ENCODE data around the gene EPN1.

EPN1 gene

DNA sequence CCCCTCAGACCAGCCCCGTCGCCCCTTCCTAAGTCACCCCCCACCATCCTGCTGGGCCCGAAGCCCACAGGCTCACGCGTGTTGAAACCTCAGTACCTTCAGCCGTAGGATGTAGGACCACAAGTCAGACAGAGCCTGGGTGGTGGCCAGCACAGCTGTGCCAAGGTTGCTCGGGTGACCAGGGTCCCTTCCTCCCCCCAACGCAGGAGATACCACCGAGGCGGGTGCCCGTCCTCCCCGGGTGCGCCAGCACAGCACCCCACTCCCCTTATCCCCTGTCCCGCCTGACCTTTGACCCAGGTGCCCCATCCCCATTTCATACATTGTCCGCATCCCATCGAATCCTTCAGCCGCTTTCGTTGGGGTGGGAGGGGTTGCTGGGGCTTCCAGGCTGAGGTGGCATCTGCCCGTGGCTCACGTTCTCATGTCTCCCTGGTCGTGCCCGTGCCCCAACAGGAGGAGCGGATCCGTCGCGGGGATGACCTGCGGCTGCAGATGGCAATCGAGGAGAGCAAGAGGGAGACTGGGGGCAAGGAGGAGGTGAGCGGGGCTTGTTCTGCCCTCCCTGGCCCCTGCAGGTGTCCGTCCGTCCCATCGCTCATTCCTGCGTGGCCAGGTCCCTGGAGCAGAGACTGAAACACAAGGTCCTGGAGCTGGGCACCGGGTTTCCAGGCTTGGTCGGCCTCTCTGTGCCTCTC is 14.5 kb downstream of the EPN1 start:
- TF ChIP-seq, protein P1, sequence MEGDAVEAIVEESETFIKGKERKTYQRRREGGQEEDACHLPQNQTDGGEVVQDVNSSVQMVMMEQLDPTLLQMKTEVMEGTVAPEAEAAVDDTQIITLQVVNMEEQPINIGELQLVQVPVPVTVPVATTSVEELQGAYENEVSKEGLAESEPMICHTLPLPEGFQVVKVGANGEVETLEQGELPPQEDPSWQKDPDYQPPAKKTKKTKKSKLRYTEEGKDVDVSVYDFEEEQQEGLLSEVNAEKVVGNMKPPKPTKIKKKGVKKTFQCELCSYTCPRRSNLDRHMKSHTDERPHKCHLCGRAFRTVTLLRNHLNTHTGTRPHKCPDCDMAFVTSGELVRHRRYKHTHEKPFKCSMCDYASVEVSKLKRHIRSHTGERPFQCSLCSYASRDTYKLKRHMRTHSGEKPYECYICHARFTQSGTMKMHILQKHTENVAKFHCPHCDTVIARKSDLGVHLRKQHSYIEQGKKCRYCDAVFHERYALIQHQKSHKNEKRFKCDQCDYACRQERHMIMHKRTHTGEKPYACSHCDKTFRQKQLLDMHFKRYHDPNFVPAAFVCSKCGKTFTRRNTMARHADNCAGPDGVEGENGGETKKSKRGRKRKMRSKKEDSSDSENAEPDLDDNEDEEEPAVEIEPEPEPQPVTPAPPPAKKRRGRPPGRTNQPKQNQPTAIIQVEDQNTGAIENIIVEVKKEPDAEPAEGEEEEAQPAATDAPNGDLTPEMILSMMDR (IDR thresholded peaks at IDR 0.05; ENCODE audit: insufficient read depth, low read depth, low read length, missing control alignments) = no peak
- no peak for DNase-seq (ENCODE audit: low read depth)
- no peak overlapping the region for H3K4me3 ChIP-seq (ENCODE audit: low read length)

DNA sequence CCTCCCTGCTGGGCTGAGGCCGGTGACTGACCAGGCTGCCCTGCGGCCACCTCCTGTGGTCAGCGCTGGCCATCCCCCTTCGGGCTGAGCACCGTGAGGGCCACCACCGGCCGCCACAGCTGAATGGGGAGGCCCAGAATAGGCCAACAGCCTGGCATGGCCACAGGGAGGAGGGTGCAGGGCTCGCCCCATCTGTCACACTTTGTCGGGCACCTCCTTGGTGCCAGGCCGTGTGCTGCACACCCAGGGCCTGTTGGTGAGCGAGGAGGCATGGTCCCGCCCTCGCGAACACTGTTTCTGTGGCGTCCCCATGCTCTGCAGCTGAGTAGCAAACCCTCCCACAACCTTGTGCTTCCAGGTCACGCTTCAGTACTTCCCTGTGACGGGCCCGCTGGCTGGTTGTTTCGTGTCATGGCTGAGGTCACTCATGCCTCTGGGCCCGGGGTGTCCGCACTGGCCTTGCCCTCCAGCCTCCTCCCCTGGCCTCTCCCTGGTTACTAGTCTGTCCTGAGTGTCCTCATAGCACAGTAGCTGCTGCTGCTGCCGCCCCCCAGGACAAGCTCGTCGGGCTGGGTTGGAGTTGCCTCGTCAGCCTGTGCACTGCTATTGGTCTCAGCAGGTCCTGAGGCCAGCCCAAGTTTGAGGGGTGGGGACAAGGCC is 15.2 kb downstream of the EPN1 start:
- TF ChIP-seq, protein P1 (IDR thresholded peaks at IDR 0.05; ENCODE audit: insufficient read depth, low read depth, low read length, missing control alignments) = no peak
- DNase-seq (ENCODE audit: low read depth) = no peak
- no peak overlapping the region for H3K4me3 ChIP-seq (ENCODE audit: low read length)

DNA sequence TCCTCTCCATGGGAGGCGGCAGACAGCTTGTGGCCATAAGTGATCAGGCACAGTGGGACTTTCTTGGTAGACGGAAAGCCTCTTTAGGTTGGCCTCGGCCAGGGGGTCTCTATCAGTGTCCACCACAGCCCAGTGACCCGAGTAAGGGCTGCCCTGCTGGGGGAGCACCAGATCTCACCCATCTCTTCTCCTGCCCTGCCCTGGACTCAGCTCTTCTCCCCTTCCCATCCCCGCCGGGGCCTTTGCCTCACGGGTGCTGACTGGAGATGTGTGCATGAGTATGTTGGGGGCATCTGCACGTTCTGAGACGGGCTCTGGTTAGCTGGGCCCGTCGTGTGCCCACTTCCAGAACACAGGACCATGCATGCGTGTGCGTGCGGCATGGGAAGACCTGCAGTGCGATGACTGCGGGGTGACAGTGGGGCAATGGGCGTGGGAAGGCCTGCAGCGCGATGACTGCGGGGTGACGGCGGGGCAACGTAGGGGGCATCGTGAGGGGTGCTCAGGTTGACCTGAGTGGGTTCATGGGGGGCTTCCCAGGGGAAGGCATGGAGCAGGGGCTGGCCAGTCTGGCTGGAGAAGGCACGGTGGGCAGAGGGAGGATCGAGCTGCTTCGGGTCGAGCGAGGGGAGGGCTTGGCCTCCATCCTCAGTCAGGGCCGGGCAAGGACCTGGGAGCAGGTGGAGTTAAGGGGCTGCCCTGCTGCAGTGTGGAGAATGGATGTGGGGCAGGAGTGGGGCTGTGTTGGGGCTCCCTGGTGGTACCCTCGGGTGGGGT is 15.9 kb downstream of the EPN1 start:
- TF ChIP-seq, protein P1 (IDR thresholded peaks at IDR 0.05; ENCODE audit: insufficient read depth, low read depth, low read length, missing control alignments) = no peak
- H3K4me3 ChIP-seq (ENCODE audit: low read length) = no peak overlapping the region
- no peak for DNase-seq (ENCODE audit: low read depth)

DNA sequence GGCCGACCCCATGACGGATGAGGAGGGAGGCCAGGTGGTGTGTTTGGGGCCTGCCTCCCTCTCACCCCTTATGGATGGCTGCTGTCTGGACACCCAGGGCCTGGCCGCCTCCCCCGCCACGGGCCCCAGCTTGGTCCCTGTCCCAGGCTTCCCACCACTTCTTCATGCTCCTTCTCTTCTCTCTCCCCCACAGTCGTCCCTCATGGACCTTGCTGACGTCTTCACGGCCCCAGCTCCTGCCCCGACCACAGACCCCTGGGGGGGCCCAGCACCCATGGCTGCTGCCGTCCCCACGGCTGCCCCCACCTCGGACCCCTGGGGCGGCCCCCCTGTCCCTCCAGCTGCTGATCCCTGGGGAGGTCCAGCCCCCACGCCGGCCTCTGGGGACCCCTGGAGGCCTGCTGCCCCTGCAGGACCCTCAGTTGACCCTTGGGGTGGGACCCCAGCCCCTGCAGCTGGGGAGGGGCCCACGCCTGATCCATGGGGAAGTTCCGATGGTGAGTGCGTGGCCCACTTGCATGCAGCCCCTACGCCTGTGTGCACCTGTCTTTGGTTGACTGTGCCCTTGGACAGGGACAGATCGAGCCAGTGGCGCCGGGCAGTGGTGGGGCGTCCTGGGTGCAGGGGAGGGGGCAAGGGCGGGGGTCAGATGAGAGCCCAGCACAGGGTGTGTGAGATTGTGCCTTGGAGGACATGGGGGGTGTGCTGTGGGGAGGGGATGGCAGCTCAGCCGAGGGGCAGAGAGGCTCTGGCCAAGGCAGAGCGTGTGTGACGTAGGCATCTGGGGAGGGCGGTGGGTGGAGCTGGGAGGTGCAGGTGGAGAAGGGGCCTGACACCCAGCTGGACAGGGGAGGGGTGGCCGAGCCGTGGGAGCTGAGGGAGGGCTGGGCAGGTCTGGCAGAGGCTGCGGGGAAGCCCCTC is 16.8 kb downstream of the EPN1 start:
- DNase-seq (ENCODE audit: low read depth) = no peak
- TF ChIP-seq, protein P1 (IDR thresholded peaks at IDR 0.05; ENCODE audit: insufficient read depth, low read depth, low read length, missing control alignments) = no peak
- no peak overlapping the region for H3K4me3 ChIP-seq (ENCODE audit: low read length)

DNA sequence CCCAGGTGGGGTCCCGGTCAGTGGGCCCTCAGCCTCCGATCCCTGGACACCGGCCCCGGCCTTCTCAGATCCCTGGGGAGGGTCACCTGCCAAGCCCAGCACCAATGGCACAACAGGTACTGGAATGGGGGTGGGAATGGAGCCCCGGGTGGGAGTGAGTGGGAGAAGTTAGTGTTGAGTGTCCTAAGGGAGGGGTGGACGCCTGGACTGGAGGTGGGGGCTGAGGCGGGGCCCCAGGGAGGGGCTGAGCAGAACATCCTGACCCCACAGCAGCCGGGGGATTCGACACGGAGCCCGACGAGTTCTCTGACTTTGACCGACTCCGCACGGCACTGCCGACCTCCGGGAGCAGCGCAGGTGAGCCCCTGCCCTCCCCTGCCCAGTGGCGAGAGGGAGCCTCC is 17.7 kb downstream of the EPN1 start:
- DNase-seq (ENCODE audit: low read depth) = no peak
- TF ChIP-seq, protein P1 (IDR thresholded peaks at IDR 0.05; ENCODE audit: insufficient read depth, low read depth, low read length, missing control alignments) = no peak
- H3K4me3 ChIP-seq (ENCODE audit: low read length) = no peak overlapping the region

DNA sequence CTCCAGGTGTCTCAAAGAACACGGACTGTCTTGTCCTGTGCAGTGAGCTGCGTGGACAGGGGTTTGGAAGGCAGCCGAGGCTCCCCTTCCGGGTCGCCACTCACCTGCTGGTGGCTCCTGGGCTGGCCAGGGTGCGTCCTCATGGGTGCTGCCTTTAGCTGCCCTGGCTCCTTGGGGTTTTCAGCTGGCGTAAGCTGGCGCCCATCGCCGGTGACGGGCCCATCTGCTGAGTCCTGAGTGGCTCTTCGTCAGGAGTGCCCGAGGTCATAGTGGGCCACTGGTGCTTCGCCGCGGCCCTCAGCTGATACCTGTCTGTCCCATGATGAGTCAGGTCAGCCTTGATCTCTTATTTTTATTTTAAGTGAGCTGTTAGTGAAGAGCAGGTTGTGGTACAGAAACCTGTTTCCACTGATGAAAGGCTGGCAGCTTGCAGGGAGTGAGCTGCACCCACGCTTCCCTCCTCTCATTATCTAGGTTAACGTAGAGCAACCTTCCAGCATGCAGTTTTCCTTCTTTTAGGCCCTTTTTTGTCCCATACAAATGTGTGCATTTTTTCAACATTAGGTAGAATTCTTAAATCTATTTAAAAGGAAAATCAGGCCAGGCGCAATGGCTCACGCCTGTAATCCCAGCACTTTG is 18.4 kb downstream of the EPN1 start:
- H3K4me3 ChIP-seq (ENCODE audit: low read length) = no peak overlapping the region
- TF ChIP-seq, protein P1 (IDR thresholded peaks at IDR 0.05; ENCODE audit: insufficient read depth, low read depth, low read length, missing control alignments) = no peak
- no peak for DNase-seq (ENCODE audit: low read depth)

Measured in epithelial cell of esophagus (primary cell).